ENCODE data around the gene CLK4.
A peak's percentile ranks its signal among the peaks of the same experiment; 100 is the strongest.

Gene CLK4

GRCh38 chr5:178561746-178562264 is 65.0 kb downstream of the CLK4 start:
- peak in 1 of 10 donors; percentile 27 for DNase-seq
- intact Hi-C loops (cut with DNase I), result no loop called here

- DNase-seq, result peak in 1 of 10 donors; percentile 78
- intact Hi-C loops (cut with DNase I), result no loop called here
These were observed 65.9 kb downstream of the CLK4 start for GRCh38 chr5:178560911-178561310.

GRCh38 chr5:178557416-178557815 is 69.4 kb downstream of the CLK4 start:
- intact Hi-C loops (cut with DNase I), result no loop called here
- DNase-seq, result peak in 1 of 10 donors; percentile 5

GRCh38 chr5:178555771-178556211 is 71.1 kb downstream of the CLK4 start:
- intact Hi-C loops (cut with DNase I), result no loop called here
- DNase-seq, result peak in 1 of 10 donors; percentile 58

GRCh38 chr5:178555005-178555404 is 71.8 kb downstream of the CLK4 start:
- intact Hi-C loops (cut with DNase I), result no loop called here
- DNase-seq, result peak in 1 of 10 donors; percentile 11

GRCh38 chr5:178554311-178554710 is 72.5 kb downstream of the CLK4 start:
- peak in 1 of 10 donors; percentile 52 for DNase-seq
- intact Hi-C loops (cut with DNase I), result loop anchor here (5.0 kb wide), 1 partner anchor 92 kb away; no protein-coding TSS in a partner anchor

- DNase-seq, result peak in 7 of 10 donors; percentile 23 to 87 (median 52)
- intact Hi-C loops (cut with DNase I), result loop anchor here (5.0 kb wide), 1 partner anchor 91 kb away; no protein-coding TSS in a partner anchor
These were observed 73.3 kb downstream of the CLK4 start for GRCh38 chr5:178553517-178553916.
